Endothelial cell of umbilical vein (primary cell): ENCODE results near the gene C19orf73. TPM values are rescaled to one million over a fixed set of nuclear protein-coding genes. Genes with fewer than 3 reads are reported as not detected.

Experiments used
- BruUV-seq: library from RNA; stranded (reverse); fragments of 400-500 nt; replicated peaks from 2 replicates; lab custom pipeline; 2021; lab: Mats Ljungman, UMichigan
- CTCF ChIA-PET: fragments of 300-600, 350-600 bp; sonication (Branson Sonifier 250); formaldehyde crosslinking; loops from one replicate; lab custom pipeline; 2021; ENCODE audit warnings: antibody characterized with exemption, inconsistent platforms; lab: Charles Lee
- POLR2A ChIA-PET: fragments of 300-600, 350-600 bp; sonication (Branson Sonifier 250); formaldehyde crosslinking; loops from one replicate; lab custom pipeline; 2021; ENCODE audit warnings: antibody characterized with exemption, inconsistent platforms; lab: Charles Lee
- DNase-seq: peaks from one replicate; pipeline ENCODE4 v3.0.0-alpha.2; 2011; ENCODE audit warnings: low read depth, low spot score
- FAIRE-seq: peaks from 2 replicates; lab custom pipeline; 2011; peaks lifted over from hg19 to GRCh38; lab: Jason Lieb, UNC
- H2AFZ ChIP-seq: 2 replicates; pipeline ENCODE4 v1.6.0; 2012; ENCODE audit warnings: low read depth, low read length, control low read depth, inconsistent platforms
- H3K27ac ChIP-seq: 2 replicates; pipeline ENCODE4 v1.5.1; 2011; ENCODE audit warnings: low read depth, mild to moderate bottlenecking, control low read depth, low read length, moderate library complexity; ENCODE audit not compliant: insufficient read depth
- H3K27me3 ChIP-seq, 2 experiments: 2 replicates each; pipeline versions ENCODE4 v1.6.0 to v1.6.1; 2011; ENCODE audit warnings: low read length in 2 of 2, mixed read lengths in 1 of 2; ENCODE audit not compliant: control insufficient read depth in 2 of 2, insufficient read depth in 2 of 2
- H3K36me3 ChIP-seq, 2 experiments: 2 replicates in 1 of 2; 3 replicates in 1 of 2; pipeline ENCODE4 v1.5.1; 2011; ENCODE audit warnings: low read length in 2 of 2, mild to moderate bottlenecking in 1 of 2, moderate library complexity in 1 of 2; ENCODE audit not compliant: control insufficient read depth in 2 of 2, insufficient read depth in 2 of 2; ENCODE audit errors: extremely low read depth in 1 of 2
- H3K4me1 ChIP-seq: 3 replicates; pipeline ENCODE4 v1.5.1; 2011; ENCODE audit warnings: mild to moderate bottlenecking, low read length; ENCODE audit not compliant: control insufficient read depth, insufficient read depth; ENCODE audit errors: extremely low read depth
- H3K4me2 ChIP-seq: 2 replicates; pipeline ENCODE4 v1.6.1; 2011; ENCODE audit warnings: low read length, control low read depth, mixed read lengths; ENCODE audit not compliant: insufficient read depth
- H3K4me3 ChIP-seq, 3 experiments: fragments of 200-600 bp in 1 of 3; sonication (generic), shearing (Covaris generic) in 1 of 3; replicated peaks in 1 of 3; 2 replicates each; pipeline ENCODE4 v1.5.1; 2011 to 2016; ENCODE audit warnings: control low read depth in 3 of 3, low read length in 3 of 3, mild to moderate bottlenecking in 2 of 3, inconsistent platforms in 1 of 3, low read depth in 1 of 3, moderate library complexity in 1 of 3; ENCODE audit not compliant: insufficient read depth in 1 of 3
- H3K79me2 ChIP-seq: 2 replicates; pipeline ENCODE4 v1.6.0; 2012; ENCODE audit warnings: low read length, inconsistent platforms; ENCODE audit not compliant: control insufficient read depth, insufficient read depth
- H3K9ac ChIP-seq: replicated peaks from 2 replicates; pipeline ENCODE3; 2011; ENCODE audit warnings: low read length, control low read depth; ENCODE audit not compliant: insufficient read depth; ENCODE audit errors: extremely low read depth
- H3K9me1 ChIP-seq: replicated peaks from 3 replicates; pipeline ENCODE4 v1.6.0; 2011; ENCODE audit warnings: mild to moderate bottlenecking, low read length; ENCODE audit not compliant: control insufficient read depth, insufficient read depth; ENCODE audit errors: extremely low read depth
- H3K9me3 ChIP-seq: replicated peaks from 2 replicates; pipeline ENCODE4 v1.5.1; 2012; ENCODE audit warnings: low read length, inconsistent platforms; ENCODE audit not compliant: control insufficient read depth, insufficient read depth
- H4K20me1 ChIP-seq: replicated peaks from 2 replicates; pipeline ENCODE3; 2011; ENCODE audit warnings: mild to moderate bottlenecking, low read length; ENCODE audit not compliant: control insufficient read depth, insufficient read depth; ENCODE audit errors: extremely low read depth
- EZH2 ChIP-seq: IDR thresholded peaks from 2 replicates; pipeline ENCODE4 v1.6.1; 2012; ENCODE audit warnings: borderline replicate concordance, low read depth, mild to moderate bottlenecking, moderate library complexity, low read length, inconsistent platforms; ENCODE audit not compliant: severe bottlenecking
- FOS ChIP-seq: IDR thresholded peaks from 2 replicates; pipeline ENCODE4 v1.6.1; 2011; ENCODE audit warnings: mild to moderate bottlenecking, low read length, moderate library complexity, borderline replicate concordance; ENCODE audit not compliant: insufficient read depth
- GATA2 ChIP-seq: IDR thresholded peaks from 2 replicates; pipeline ENCODE4 v1.7.0; 2011; ENCODE audit warnings: low read depth, mild to moderate bottlenecking, moderate library complexity, mixed read lengths, low read length; ENCODE audit not compliant: insufficient read length, insufficient read depth
- JUN ChIP-seq: IDR thresholded peaks from 2 replicates; pipeline ENCODE4 v1.6.1; 2011; ENCODE audit warnings: borderline replicate concordance, low read depth; ENCODE audit not compliant: insufficient read length, insufficient read depth
- MYC ChIP-seq: IDR thresholded peaks from one replicate; pipeline ENCODE4 v1.6.1; 2011; ENCODE audit warnings: mild to moderate bottlenecking, low read depth, low read length
- POLR2A ChIP-seq: IDR thresholded peaks from 2 replicates; pipeline ENCODE4 v1.6.1; 2012; ENCODE audit warnings: low read depth, mild to moderate bottlenecking, control low read depth, low read length
- POLR2AphosphoS5 ChIP-seq: IDR thresholded peaks from 2 replicates; pipeline ENCODE4 v1.6.1; 2012; ENCODE audit warnings: low read depth, mild to moderate bottlenecking, control low read depth, low read length, moderate library complexity; ENCODE audit not compliant: insufficient read depth
- dilution Hi-C: fragments of 300-500 bp; cut with MboI; formaldehyde crosslinking; loops from one replicate; pipeline ENCODE4 v1.15.0; 2019; ENCODE audit warnings: low sequenced_read_pairs; ENCODE audit not compliant: extremely low pct_ligation_motif_present
- intact Hi-C: fragments of 100-400 bp; cut with micrococcal nuclease; formaldehyde crosslinking; loops from one replicate; pipeline ENCODE4 v1.10.0; 2022
- polyA plus RNA-seq, 4 experiments: library from polyadenylated mRNA; depleted of rRNA in 3 of 4; stranded (reverse) in 3 of 4; unstranded in 1 of 4; fragments of >200 nt; gene quantifications; 2 replicates each; pipeline versions ENCODE4 v1.2.1 to v1.2.3, GENCODE V29; 2011 to 2012; ENCODE audit warnings: missing spikeins in 1 of 4
- total RNA-seq: library from RNA; stranded (reverse); gene quantifications from 2 replicates; pipeline ENCODE4 v1.2.3, GENCODE V29; 2021
- TF ChIP-seq, protein P1 (sequence below), 2 donors: IDR thresholded peaks; 1 replicate in 1 of 2; 2 replicates in 1 of 2; pipeline ENCODE4 v1.5.1; 2011; ENCODE audit warnings: low read length in 2 of 2, mild to moderate bottlenecking in 2 of 2, moderate library complexity in 2 of 2, control low read depth in 1 of 2, inconsistent platforms in 1 of 2, low read depth in 1 of 2; ENCODE audit not compliant: insufficient read depth in 1 of 2; ENCODE audit errors: extremely low read depth in 1 of 2
- TF ChIP-seq, protein P2 (sequence below): IDR thresholded peaks from 2 replicates; pipeline ENCODE4 v1.6.1; 2011; ENCODE audit not compliant: insufficient read depth, insufficient read length

C19orf73 gene
- total and polyA plus RNA-seq, 2 donors (not counting 3 experiments of a cell fraction or from before 2014, with no cell fraction given), result 1.8 TPM; not detected in 1

DNA sequence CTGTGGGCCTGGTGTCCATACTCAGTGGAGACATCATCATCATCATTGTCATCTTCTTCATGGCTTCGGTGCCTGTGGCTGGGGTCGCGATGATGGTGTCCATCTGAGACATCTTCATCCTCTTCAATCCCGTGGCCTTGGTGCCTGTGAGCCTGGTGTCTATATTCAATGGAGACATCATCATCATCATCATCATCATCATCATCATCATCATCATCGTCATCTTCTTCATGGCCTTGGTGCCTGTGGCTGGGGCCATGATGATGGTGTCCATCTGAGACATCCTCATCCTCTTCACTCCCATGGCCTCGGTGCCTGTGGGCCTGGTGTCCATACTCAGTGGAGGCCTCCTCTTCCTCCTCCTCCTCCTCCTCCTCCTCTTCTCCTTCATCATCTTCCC, 35.3 kb upstream of the C19orf73 start:
- Histone ChIP-seq H3K9me3 (no peaks in the 10 kb centered on the region), H4K20me1 (no peaks in the 10 kb centered on the region), H2AFZ (no peak overlapping the region), H3K27me3 (peaks cover 0 to 4% of the 10 kb centered on the region in 2 experiments), H3K36me3 (no peaks in the 10 kb centered on the region), H3K4me2 (no peak overlapping the region), H3K9me1 (no peaks in the 10 kb centered on the region), H3K9ac (no peak overlapping the region), H3K4me1 (peaks cover 20% of the 10 kb centered on the region), H3K27ac (no peak overlapping the region), H3K79me2 (no peaks in the 10 kb centered on the region), H3K4me3 (no peak overlapping the region)
- DNase-seq (no peak), FAIRE-seq (no peak)
- BruUV-seq, result no TSS peak
- ChIA-PET POLR2A (no interaction called here), CTCF (no interaction called here)
- no peak for TF ChIP-seq EZH2
- no peak for TF ChIP-seq JUN
- no peak for TF ChIP-seq POLR2AphosphoS5
- no peak for TF ChIP-seq FOS
- TF ChIP-seq POLR2A, result no peak
- TF ChIP-seq, protein P1, sequence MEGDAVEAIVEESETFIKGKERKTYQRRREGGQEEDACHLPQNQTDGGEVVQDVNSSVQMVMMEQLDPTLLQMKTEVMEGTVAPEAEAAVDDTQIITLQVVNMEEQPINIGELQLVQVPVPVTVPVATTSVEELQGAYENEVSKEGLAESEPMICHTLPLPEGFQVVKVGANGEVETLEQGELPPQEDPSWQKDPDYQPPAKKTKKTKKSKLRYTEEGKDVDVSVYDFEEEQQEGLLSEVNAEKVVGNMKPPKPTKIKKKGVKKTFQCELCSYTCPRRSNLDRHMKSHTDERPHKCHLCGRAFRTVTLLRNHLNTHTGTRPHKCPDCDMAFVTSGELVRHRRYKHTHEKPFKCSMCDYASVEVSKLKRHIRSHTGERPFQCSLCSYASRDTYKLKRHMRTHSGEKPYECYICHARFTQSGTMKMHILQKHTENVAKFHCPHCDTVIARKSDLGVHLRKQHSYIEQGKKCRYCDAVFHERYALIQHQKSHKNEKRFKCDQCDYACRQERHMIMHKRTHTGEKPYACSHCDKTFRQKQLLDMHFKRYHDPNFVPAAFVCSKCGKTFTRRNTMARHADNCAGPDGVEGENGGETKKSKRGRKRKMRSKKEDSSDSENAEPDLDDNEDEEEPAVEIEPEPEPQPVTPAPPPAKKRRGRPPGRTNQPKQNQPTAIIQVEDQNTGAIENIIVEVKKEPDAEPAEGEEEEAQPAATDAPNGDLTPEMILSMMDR (IDR thresholded peaks at IDR 0.05; ENCODE audit: extremely low read depth in 1 of 2, insufficient read depth in 1 of 2, low read depth in 1 of 2, low read length in 2 of 2), result no peak
- TF ChIP-seq GATA2, result no peak
- TF ChIP-seq, protein P2, sequence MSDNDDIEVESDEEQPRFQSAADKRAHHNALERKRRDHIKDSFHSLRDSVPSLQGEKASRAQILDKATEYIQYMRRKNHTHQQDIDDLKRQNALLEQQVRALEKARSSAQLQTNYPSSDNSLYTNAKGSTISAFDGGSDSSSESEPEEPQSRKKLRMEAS, result no peak
- TF ChIP-seq MYC, result no peak
- dilution Hi-C loops, result no loop called here
- intact Hi-C loops, result loop anchor here (10.0 kb wide), 1 partner anchor 159 kb away; the partner anchor contains the start of genes GYS1 and RUVBL2
